HCT116 (cell line): ENCODE data around the gene OR9Q1.

Experiments
- CTCF ChIP-seq, 3 experiments: fragments of 200-600 bp in 1 of 3; sonication (generic) in 1 of 3; IDR thresholded peaks in 2 of 3; conservative IDR thresholded peaks in 1 of 3; 2 replicates each; pipeline ENCODE4 v1.5.1; 2012 to 2017; ENCODE audit warnings: low read depth in 2 of 3, low read length in 2 of 3, antibody characterized with exemption in 1 of 3, borderline replicate concordance in 1 of 3, control low read depth in 1 of 3, mild to moderate bottlenecking in 1 of 3, mixed read lengths in 1 of 3, mixed run types in 1 of 3, moderate library complexity in 1 of 3; ENCODE audit not compliant: insufficient read depth in 1 of 3
- EZH2 ChIP-seq: fragments of 200-600 bp; sonication (generic); IDR thresholded peaks from 2 replicates; pipeline ENCODE4 v1.6.1; 2017; ENCODE audit warnings: antibody characterized with exemption, mixed run types
- JUND ChIP-seq: IDR thresholded peaks from 2 replicates; pipeline ENCODE4 v1.6.1; 2012
- MAX ChIP-seq: IDR thresholded peaks from 2 replicates; pipeline ENCODE4 v1.6.1; 2012
- POLR2AphosphoS5 ChIP-seq: IDR thresholded peaks from 2 replicates; pipeline ENCODE4 v1.6.1; 2011; ENCODE audit warnings: mild to moderate bottlenecking, low read depth, low read length, moderate library complexity
- RAD21 ChIP-seq: IDR thresholded peaks from 2 replicates; pipeline ENCODE4 v1.6.1; 2012; ENCODE audit warnings: low read depth, mild to moderate bottlenecking

GRCh38 chr11:57983191-57983590 lies 40.5 kb upstream of the OR9Q1 start:
- TF ChIP-seq CTCF (IDR thresholded peaks at IDR 0.05 in 2 of 3, conservative IDR thresholded peaks at IDR 0.05 in 1 of 3; ENCODE audit: borderline replicate concordance in 1 of 3, insufficient read depth in 1 of 3, low read depth in 2 of 3, low read length in 2 of 3) (no peak), JUND (no peak), POLR2AphosphoS5 (no peak), RAD21 (no peak), EZH2 (no peak), MAX (no peak)
